Astrocyte of the spinal cord (primary cell): ENCODE measurements around the gene ZNF619.

Source experiments
- DNase-seq: peaks from one replicate; pipeline ENCODE4 v3.0.0; 2011; ENCODE audit warnings: low read depth, low spot score
- H3K4me3 ChIP-seq: 2 replicates; pipeline ENCODE4 v1.5.1; 2011; ENCODE audit warnings: low read depth, mild to moderate bottlenecking, low read length, moderate library complexity
- in situ Hi-C: cut with HindIII; loops from 2 replicates; pipeline ENCODE4 v1.10.0; 2017; ENCODE audit warnings: low sequenced_read_pairs
- TF ChIP-seq, protein P1 (sequence below): IDR thresholded peaks from 2 replicates; pipeline ENCODE4 v1.5.1; 2012; ENCODE audit warnings: low read depth, mild to moderate bottlenecking, low read length, inconsistent platforms

ZNF619 gene

DNA sequence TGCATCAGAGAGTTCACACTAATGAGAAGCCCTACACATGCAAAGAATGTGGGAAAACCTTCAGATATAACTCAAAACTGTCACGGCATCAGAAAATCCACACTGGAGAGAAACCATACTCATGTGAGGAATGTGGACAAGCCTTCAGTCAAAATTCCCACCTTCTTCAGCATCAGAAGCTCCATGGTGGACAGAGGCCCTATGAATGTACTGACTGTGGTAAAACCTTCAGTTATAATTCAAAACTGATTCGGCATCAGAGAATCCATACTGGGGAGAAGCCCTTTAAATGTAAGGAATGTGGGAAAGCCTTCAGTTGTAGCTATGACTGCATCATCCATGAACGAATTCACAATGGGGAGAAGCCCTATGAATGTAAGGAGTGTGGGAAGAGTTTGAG lies 10.2 kb downstream of the ZNF619 start:
- DNase-seq = no peak
- in situ Hi-C loops = no loop called here
- H3K4me3 ChIP-seq = no peak overlapping the region
- TF ChIP-seq, protein P1, sequence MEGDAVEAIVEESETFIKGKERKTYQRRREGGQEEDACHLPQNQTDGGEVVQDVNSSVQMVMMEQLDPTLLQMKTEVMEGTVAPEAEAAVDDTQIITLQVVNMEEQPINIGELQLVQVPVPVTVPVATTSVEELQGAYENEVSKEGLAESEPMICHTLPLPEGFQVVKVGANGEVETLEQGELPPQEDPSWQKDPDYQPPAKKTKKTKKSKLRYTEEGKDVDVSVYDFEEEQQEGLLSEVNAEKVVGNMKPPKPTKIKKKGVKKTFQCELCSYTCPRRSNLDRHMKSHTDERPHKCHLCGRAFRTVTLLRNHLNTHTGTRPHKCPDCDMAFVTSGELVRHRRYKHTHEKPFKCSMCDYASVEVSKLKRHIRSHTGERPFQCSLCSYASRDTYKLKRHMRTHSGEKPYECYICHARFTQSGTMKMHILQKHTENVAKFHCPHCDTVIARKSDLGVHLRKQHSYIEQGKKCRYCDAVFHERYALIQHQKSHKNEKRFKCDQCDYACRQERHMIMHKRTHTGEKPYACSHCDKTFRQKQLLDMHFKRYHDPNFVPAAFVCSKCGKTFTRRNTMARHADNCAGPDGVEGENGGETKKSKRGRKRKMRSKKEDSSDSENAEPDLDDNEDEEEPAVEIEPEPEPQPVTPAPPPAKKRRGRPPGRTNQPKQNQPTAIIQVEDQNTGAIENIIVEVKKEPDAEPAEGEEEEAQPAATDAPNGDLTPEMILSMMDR = no peak

DNA sequence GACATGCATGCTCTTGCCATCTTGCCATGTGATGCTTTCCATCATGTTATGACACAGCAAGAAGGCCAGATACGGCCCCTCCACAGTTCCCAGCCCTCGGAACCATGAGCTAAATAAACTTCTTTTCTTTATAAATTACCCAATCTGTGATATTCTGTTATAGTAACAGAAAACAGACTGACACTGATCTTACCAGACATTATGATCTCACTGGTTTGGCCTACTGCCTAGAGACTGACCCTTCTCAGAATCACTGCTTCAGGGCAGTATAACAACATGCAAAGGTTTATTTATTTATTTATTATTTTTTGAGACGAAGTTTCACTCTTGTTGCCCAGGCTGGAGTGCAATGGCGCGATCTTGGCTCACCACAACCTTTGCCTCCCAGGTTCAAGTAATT lies 14.0 kb downstream of the ZNF619 start:
- in situ Hi-C loops = no loop called here
- H3K4me3 ChIP-seq = no peak overlapping the region
- TF ChIP-seq, protein P1 = no peak
- peak; percentile 32 for DNase-seq

DNA sequence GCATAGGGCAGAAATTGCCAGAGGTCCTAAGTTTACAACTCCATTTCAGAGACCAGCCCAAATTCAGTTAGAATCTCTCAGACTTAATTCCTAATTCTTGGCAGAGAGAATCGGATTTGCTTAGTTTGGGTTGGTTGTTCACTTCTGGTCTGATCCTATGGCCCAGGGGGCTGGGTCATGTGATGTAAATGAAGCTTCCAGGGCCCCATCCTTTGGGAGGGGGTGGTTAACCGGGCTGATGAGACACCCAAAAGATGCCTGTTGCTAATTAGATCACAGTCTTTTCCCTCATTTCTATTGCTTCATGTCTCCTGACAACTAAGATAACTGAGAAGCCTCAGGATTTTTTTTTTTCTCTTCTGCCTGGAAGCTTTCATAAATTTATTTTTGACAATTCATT lies 17.8 kb downstream of the ZNF619 start:
- H3K4me3 ChIP-seq = no peak overlapping the region
- DNase-seq = no peak
- TF ChIP-seq, protein P1 = no peak
- in situ Hi-C loops = no loop called here

DNA sequence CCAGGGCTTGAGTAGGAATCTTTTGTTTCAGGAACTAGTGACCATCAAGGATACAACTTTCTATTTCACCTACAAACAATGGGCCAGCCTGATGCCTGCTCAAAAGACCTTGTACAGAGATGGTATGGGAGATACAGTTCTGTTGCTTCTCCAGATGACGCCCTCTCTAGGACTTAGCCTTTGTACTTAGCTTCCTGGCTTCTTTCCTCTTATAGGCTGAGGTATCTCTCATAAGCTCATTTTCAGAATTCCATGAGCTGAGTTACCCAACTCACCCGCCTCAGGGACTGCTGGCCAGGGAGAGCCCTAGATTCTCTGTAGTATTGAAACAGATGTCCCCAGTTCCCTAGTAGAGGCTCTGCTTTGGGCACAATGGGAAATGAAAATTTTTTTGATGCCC lies 20.4 kb downstream of the ZNF619 start:
- DNase-seq = no peak
- in situ Hi-C loops = no loop called here
- H3K4me3 ChIP-seq = no peak overlapping the region
- TF ChIP-seq, protein P1 = no peak

DNA sequence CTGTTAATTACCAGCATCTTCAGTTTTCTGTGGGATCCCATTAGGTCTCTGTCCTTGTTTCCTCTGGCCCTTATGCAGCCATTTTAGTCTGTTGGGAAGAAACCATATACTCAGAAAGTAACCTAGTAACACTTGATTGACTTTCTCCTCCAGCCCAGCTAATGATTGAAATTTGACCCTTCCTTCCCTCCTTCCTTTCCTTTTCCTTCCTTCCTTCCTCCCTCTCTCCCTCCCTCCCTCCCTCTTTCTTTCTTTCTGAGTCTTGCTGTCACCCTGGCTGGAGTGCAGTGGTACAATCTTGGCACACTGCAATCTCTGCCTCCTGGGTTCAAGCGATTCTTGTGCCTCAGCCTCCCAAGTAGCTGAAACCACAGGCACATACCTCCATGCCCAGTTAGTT lies 23.0 kb downstream of the ZNF619 start:
- H3K4me3 ChIP-seq = no peak overlapping the region
- DNase-seq = no peak
- TF ChIP-seq, protein P1 = no peak
- in situ Hi-C loops = no loop called here

DNA sequence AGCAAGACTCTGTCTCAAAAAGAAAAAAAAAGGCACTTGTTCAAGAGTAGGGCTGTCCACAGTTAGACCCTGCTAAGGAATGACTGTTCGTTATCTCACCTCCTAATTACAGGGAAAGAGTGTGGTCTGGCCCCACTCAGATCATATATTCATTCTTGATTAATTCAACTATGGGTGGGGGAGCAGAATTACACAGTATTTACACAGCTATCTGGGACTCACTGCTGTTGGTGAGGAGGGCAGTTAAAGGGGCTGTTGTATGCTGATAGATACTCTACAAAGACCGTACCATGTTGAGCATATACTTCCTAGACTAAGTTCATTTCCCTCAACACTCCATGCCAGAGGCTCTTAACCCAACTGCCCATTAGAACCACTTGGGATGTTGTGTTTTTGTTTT lies 25.1 kb downstream of the ZNF619 start:
- DNase-seq = no peak
- in situ Hi-C loops = no loop called here
- TF ChIP-seq, protein P1 = no peak
- H3K4me3 ChIP-seq = no peak overlapping the region
